Hepatocyte (in vitro differentiated cells): Measurements from ENCODE around the gene GLB1L2. TPM values are rescaled to one million over a fixed set of nuclear protein-coding genes. Genes with fewer than 3 reads are reported as not detected.

Source experiments
- DNase-seq: peaks from one replicate; pipeline ENCODE4 v3.0.0-alpha.2; 2016; ENCODE audit warnings: low spot score
- H2AFZ ChIP-seq: fragments of 200-600 bp; sonication (generic); 2 replicates; pipeline ENCODE4 v1.6.0; 2016; ENCODE audit warnings: antibody characterized with exemption, mild to moderate bottlenecking
- H3K27ac ChIP-seq: fragments of 200-600 bp; sonication (generic); 2 replicates; pipeline ENCODE4 v1.5.1; 2016; ENCODE audit warnings: mild to moderate bottlenecking
- H3K27me3 ChIP-seq: fragments of 200-600 bp; sonication (generic); 2 replicates; pipeline ENCODE4 v1.6.1; 2016
- H3K36me3 ChIP-seq: fragments of 200-600 bp; sonication (generic); replicated peaks from 2 replicates; pipeline ENCODE4 v1.5.1; 2016; ENCODE audit warnings: low read depth; ENCODE audit not compliant: insufficient read depth
- H3K4me1 ChIP-seq: fragments of 200-600 bp; sonication (generic); 2 replicates; pipeline ENCODE4 v1.5.1; 2016; ENCODE audit warnings: mild to moderate bottlenecking, moderate library complexity; ENCODE audit not compliant: insufficient read depth
- H3K4me2 ChIP-seq: fragments of 200-600 bp; sonication (generic); 2 replicates; pipeline ENCODE4 v1.6.0; 2016
- H3K4me3 ChIP-seq: fragments of 200-600 bp; sonication (generic); 2 replicates; pipeline ENCODE4 v1.5.1; 2016; ENCODE audit warnings: mild to moderate bottlenecking
- H3K79me2 ChIP-seq: fragments of 200-600 bp; sonication (generic); 2 replicates; pipeline ENCODE4 v1.6.0; 2017; ENCODE audit warnings: mild to moderate bottlenecking
- H3K9me2 ChIP-seq: fragments of 200-600 bp; sonication (generic); replicated peaks from 2 replicates; pipeline ENCODE4 v1.6.0; 2017; ENCODE audit warnings: mild to moderate bottlenecking; ENCODE audit not compliant: insufficient read depth
- H3K9me3 ChIP-seq: fragments of 200-600 bp; sonication (generic); 2 replicates; pipeline ENCODE4 v1.5.1; 2016; ENCODE audit warnings: low read depth, mild to moderate bottlenecking
- H4K20me1 ChIP-seq: fragments of 200-600 bp; sonication (generic); 2 replicates; pipeline ENCODE4 v1.6.0; 2016; ENCODE audit warnings: mild to moderate bottlenecking; ENCODE audit not compliant: insufficient read depth, poor library complexity, severe bottlenecking
- CTCF ChIP-seq: fragments of 200-600 bp; sonication (generic); IDR thresholded peaks from 2 replicates; pipeline ENCODE4 v1.5.1; 2016; ENCODE audit warnings: antibody characterized with exemption, mild to moderate bottlenecking; ENCODE audit not compliant: poor library complexity
- EZH2 ChIP-seq: fragments of 200-600 bp; sonication (generic); IDR thresholded peaks from 2 replicates; pipeline ENCODE4 v1.6.1; 2016; ENCODE audit warnings: antibody characterized with exemption, mild to moderate bottlenecking, borderline replicate concordance
- EZH2phosphoT487 ChIP-seq: fragments of 200-600 bp; sonication (generic); IDR thresholded peaks from one replicate; pipeline ENCODE4 v1.6.1; 2018; ENCODE audit warnings: antibody characterized with exemption, mild to moderate bottlenecking, low read depth, moderate library complexity; ENCODE audit not compliant: unreplicated experiment, severe bottlenecking
- WGBS: methylation state at CpG from one replicate; pipeline ENCODE4 v1.1.6; 2016; ENCODE audit warnings: low lambda C conversion rate; ENCODE audit errors: missing lambda C conversion rate; 5-methylcytosine and 5-hydroxymethylcytosine counted together
- polyA plus RNA-seq: library from polyadenylated mRNA; unstranded; fragments of >200 nt; fragmentation: Nextera tagmentation; extraction: Ambion mirVana; gene quantifications from 2 replicates; pipeline ENCODE4 v1.2.1, GENCODE V29; 2016
- total RNA-seq: library from RNA; depleted of rRNA; stranded (reverse); fragments of >200 nt; gene quantifications from 2 replicates; pipeline ENCODE4 v1.2.3, GENCODE V29; 2014

GLB1L2 gene
- total and polyA plus RNA-seq, 2 experiments from 2014 or later = 3.3 to 3.7 TPM

GRCh38 chr11:134361661-134362060 is 29.9 kb downstream of the GLB1L2 start:
- Histone ChIP-seq H3K27me3 (no peaks in the 10 kb centered on the region), H3K4me2 (no peak overlapping the region), H3K4me1 (no peaks in the 10 kb centered on the region), H3K79me2 (no peaks in the 10 kb centered on the region), H3K9me3 (no peaks in the 10 kb centered on the region), H2AFZ (no peak overlapping the region), H3K36me3 (no peaks in the 10 kb centered on the region), H3K9me2 (no peaks in the 10 kb centered on the region), H4K20me1 (no peaks in the 10 kb centered on the region), H3K27ac (no peak overlapping the region), H3K4me3 (no peak overlapping the region)
- no peak for DNase-seq
- 94% methylated on average over 26 of the region's 26 CpGs for whole genome bisulfite sequencing
- no peak for TF ChIP-seq EZH2phosphoT487

GRCh38 chr11:134362192-134362901 is 30.6 kb downstream of the GLB1L2 start:
- Histone ChIP-seq H3K9me3 (no peaks in the 10 kb centered on the region), H3K27ac (no peak overlapping the region), H3K79me2 (no peaks in the 10 kb centered on the region), H3K4me1 (no peaks in the 10 kb centered on the region), H3K4me2 (no peak overlapping the region), H3K4me3 (no peak overlapping the region), H2AFZ (no peak overlapping the region), H3K36me3 (no peaks in the 10 kb centered on the region), H3K9me2 (no peaks in the 10 kb centered on the region), H3K27me3 (no peaks in the 10 kb centered on the region), H4K20me1 (no peaks in the 10 kb centered on the region)
- TF ChIP-seq EZH2 = no peak
- TF ChIP-seq EZH2phosphoT487 = no peak
- TF ChIP-seq CTCF = no peak
- DNase-seq = no peak
- WGBS = 90% methylated on average over 31 of the region's 32 CpGs

GRCh38 chr11:134363161-134363560 is 31.4 kb downstream of the GLB1L2 start:
- Histone ChIP-seq H3K27me3 (no peaks in the 10 kb centered on the region), H3K9me2 (no peaks in the 10 kb centered on the region), H3K79me2 (no peaks in the 10 kb centered on the region), H3K36me3 (no peaks in the 10 kb centered on the region), H4K20me1 (no peaks in the 10 kb centered on the region), H3K4me1 (no peaks in the 10 kb centered on the region), H3K9me3 (no peaks in the 10 kb centered on the region), H3K4me3 (no peak overlapping the region), H3K4me2 (no peak overlapping the region), H2AFZ (no peak overlapping the region), H3K27ac (no peak overlapping the region)
- TF ChIP-seq CTCF (no peak), EZH2 (no peak), EZH2phosphoT487 (no peak)
- DNase-seq = no peak
- WGBS = 87% methylated on average over 9 of the region's 9 CpGs

GRCh38 chr11:134363592-134363991 is 31.8 kb downstream of the GLB1L2 start:
- TF ChIP-seq CTCF = no peak
- no peak for TF ChIP-seq EZH2phosphoT487
- no peak for TF ChIP-seq EZH2
- H2AFZ ChIP-seq = no peak overlapping the region
- H3K4me3 ChIP-seq = no peak overlapping the region
- no peaks in the 10 kb centered on the region for H3K9me3 ChIP-seq
- no peaks in the 10 kb centered on the region for H3K27me3 ChIP-seq
- WGBS = 73% methylated on average over 7 of the region's 7 CpGs
- no peaks in the 10 kb centered on the region for H3K36me3 ChIP-seq
- H3K27ac ChIP-seq = no peak overlapping the region
- H4K20me1 ChIP-seq = no peaks in the 10 kb centered on the region
- H3K4me1 ChIP-seq = no peaks in the 10 kb centered on the region
- H3K4me2 ChIP-seq = no peak overlapping the region
- no peaks in the 10 kb centered on the region for H3K79me2 ChIP-seq
- DNase-seq = no peak
- no peaks in the 10 kb centered on the region for H3K9me2 ChIP-seq
